NCI-H1930 (cell line): ENCODE results near the gene ADAT3.

Experiments used
- DNase-seq, 2 experiments: peaks; one replicate each; lab custom pipeline; 2025; lab: John Stamatoyannopoulos, UW

The ADAT3 gene

GRCh38 chr19:1905110-1905862 lies at the start of gene ADAT3, which contains the start of gene SCAMP4:
Gene ADAT3 (plus strand): TSS chr19:1905399. CDS start chr19:1912048, 6,649 bp downstream.
Gene SCAMP4 (plus strand): TSS chr19:1905399. CDS start chr19:1915020, 9,621 bp downstream.
- peak; percentile 92 to 95 for DNase-seq

- DNase-seq, result no peak
Measured at GRCh38 chr19:1855828-1856255, 49.4 kb upstream of the ADAT3 start.

- DNase-seq, result no peak
Measured at GRCh38 chr19:1856345-1856697, 48.9 kb upstream of the ADAT3 start.

- DNase-seq, result no peak
Measured at GRCh38 chr19:1856698-1857603, 48.2 kb upstream of the ADAT3 start.

GRCh38 chr19:1857648-1858326 lies 47.4 kb upstream of the ADAT3 start:
- DNase-seq, result no peak

GRCh38 chr19:1858412-1859081 lies 46.7 kb upstream of the ADAT3 start:
- no peak for DNase-seq

- DNase-seq, result no peak
Measured at GRCh38 chr19:1859331-1859781, 45.8 kb upstream of the ADAT3 start.

- DNase-seq, result no peak
Measured at GRCh38 chr19:1860042-1860775, 45.0 kb upstream of the ADAT3 start.

- no peak for DNase-seq
Measured at GRCh38 chr19:1860821-1861598, 44.2 kb upstream of the ADAT3 start.

- DNase-seq, result no peak
Measured at GRCh38 chr19:1861599-1862031, 43.6 kb upstream of the ADAT3 start.

GRCh38 chr19:1862068-1862423 lies 43.2 kb upstream of the ADAT3 start:
- no peak for DNase-seq

GRCh38 chr19:1862424-1863327 lies 42.5 kb upstream of the ADAT3 start:
- peak in 1 of 2 experiments; percentile 19 for DNase-seq

- DNase-seq, result no peak
Measured at GRCh38 chr19:1863328-1863637, 41.9 kb upstream of the ADAT3 start, which contains the start of gene KLF16. Gene KLF16 (minus strand): TSS chr19:1863579. CDS start chr19:1863497, 82 bp downstream.

GRCh38 chr19:1863638-1864479 lies 41.3 kb upstream of the ADAT3 start:
- peak; percentile 87 to 96 for DNase-seq

GRCh38 chr19:1864480-1865171 lies 40.6 kb upstream of the ADAT3 start:
- DNase-seq, result peak; percentile 31 to 62

GRCh38 chr19:1865172-1866010 lies 39.8 kb upstream of the ADAT3 start:
- no peak for DNase-seq
